H9 (cell line): Measurements from ENCODE around the gene STAB1. TPM values are rescaled to one million over a fixed set of nuclear protein-coding genes. Genes with fewer than 3 reads are reported as not detected.

Experiments used
- DNase-seq: peaks from one replicate; pipeline ENCODE4 v3.0.0-alpha.2; 2017
- H2AFZ ChIP-seq: one replicate; pipeline ENCODE4 v1.6.1; 2013; ENCODE audit warnings: mild to moderate bottlenecking, low read length, control low read depth, moderate library complexity
- H2AK5ac ChIP-seq: 2 replicates; pipeline ENCODE4 v1.6.1; 2013; ENCODE audit warnings: low read length, control low read depth, mixed read lengths; ENCODE audit not compliant: insufficient read length
- H2BK120ac ChIP-seq: one replicate; pipeline ENCODE4 v1.6.1; 2013; ENCODE audit warnings: low read depth, mild to moderate bottlenecking, low read length, control low read depth, inconsistent platforms; ENCODE audit not compliant: poor library complexity, severe bottlenecking
- H2BK12ac ChIP-seq: 2 replicates; pipeline ENCODE4 v1.6.1; 2013; ENCODE audit warnings: low read length, control low read depth, mixed read lengths, low read depth; ENCODE audit not compliant: insufficient read length
- H2BK15ac ChIP-seq: 2 replicates; pipeline ENCODE4 v1.6.1; 2013; ENCODE audit warnings: low read depth, low read length, control low read depth
- H2BK20ac ChIP-seq: one replicate; pipeline ENCODE4 v1.6.1; 2013; ENCODE audit warnings: low read depth, mild to moderate bottlenecking, low read length, control low read depth, inconsistent platforms; ENCODE audit not compliant: poor library complexity, severe bottlenecking
- H2BK5ac ChIP-seq: 2 replicates; pipeline ENCODE4 v1.6.1; 2013; ENCODE audit warnings: low read length, control low read depth, mixed read lengths; ENCODE audit not compliant: insufficient read length
- H3K14ac ChIP-seq: 2 replicates; pipeline ENCODE4 v1.6.1; 2013; ENCODE audit warnings: low read length, control low read depth; ENCODE audit not compliant: insufficient read depth
- H3K18ac ChIP-seq: 2 replicates; pipeline ENCODE4 v1.6.1; 2013; ENCODE audit warnings: low read depth, mild to moderate bottlenecking, mixed read lengths, low read length, control low read depth; ENCODE audit not compliant: insufficient read length
- H3K23ac ChIP-seq: 2 replicates; pipeline ENCODE4 v1.6.1; 2013; ENCODE audit warnings: low read length, control low read depth, mixed read lengths, low read depth; ENCODE audit not compliant: insufficient read length
- H3K23me2 ChIP-seq: 2 replicates; pipeline ENCODE4 v1.6.1; 2013; ENCODE audit warnings: low read depth, mild to moderate bottlenecking, mixed read lengths, low read length, control low read depth; ENCODE audit not compliant: insufficient read length, poor library complexity, severe bottlenecking
- H3K27ac ChIP-seq: 2 replicates; pipeline ENCODE4 v1.5.1; 2013; ENCODE audit warnings: low read length, control low read depth, mixed read lengths, low read depth; ENCODE audit not compliant: insufficient read length
- H3K27me3 ChIP-seq: 2 replicates; pipeline ENCODE4 v1.6.1; 2013; ENCODE audit warnings: low read length, control low read depth, inconsistent platforms; ENCODE audit not compliant: insufficient read depth
- H3K4ac ChIP-seq: 2 replicates; pipeline ENCODE4 v1.6.1; 2013; ENCODE audit warnings: low read depth, mild to moderate bottlenecking, control low read depth, inconsistent platforms, low read length, moderate library complexity
- H3K4me1 ChIP-seq: 2 replicates; pipeline ENCODE4 v1.6.1; 2013; ENCODE audit warnings: low read length, control low read depth, inconsistent platforms; ENCODE audit not compliant: insufficient read depth
- H3K4me2 ChIP-seq: 2 replicates; pipeline ENCODE4 v1.6.1; 2013; ENCODE audit warnings: low read length, control low read depth, mixed read lengths; ENCODE audit not compliant: insufficient read length, insufficient read depth
- H3K56ac ChIP-seq: 2 replicates; pipeline ENCODE4 v1.6.1; 2013; ENCODE audit warnings: low read depth, mild to moderate bottlenecking, mixed read lengths, low read length, control low read depth; ENCODE audit not compliant: insufficient read length
- H3K79me1 ChIP-seq: 2 replicates; pipeline ENCODE4 v1.6.1; 2013; ENCODE audit warnings: low read depth, mild to moderate bottlenecking, moderate library complexity, low read length, control low read depth, inconsistent platforms; ENCODE audit not compliant: insufficient read depth, poor library complexity, severe bottlenecking
- H3K79me2 ChIP-seq: 2 replicates; pipeline ENCODE4 v1.6.1; 2013; ENCODE audit warnings: low read length, control low read depth, inconsistent platforms; ENCODE audit not compliant: insufficient read depth
- H3K9ac ChIP-seq: 2 replicates; pipeline ENCODE4 v1.6.1; 2013; ENCODE audit warnings: low read length, control low read depth, mixed read lengths; ENCODE audit not compliant: insufficient read length; ENCODE audit errors: extremely low read depth
- H3K9me3 ChIP-seq: one replicate; pipeline ENCODE4 v1.6.1; 2013; ENCODE audit warnings: low read depth, low read length, inconsistent platforms; ENCODE audit not compliant: control insufficient read depth
- H3T11ph ChIP-seq: one replicate; pipeline ENCODE4 v1.6.1; 2013; ENCODE audit warnings: mild to moderate bottlenecking, low read length, control low read depth, inconsistent platforms
- H4K20me1 ChIP-seq: one replicate; pipeline ENCODE4 v1.6.1; 2013; ENCODE audit not compliant: control insufficient read depth, insufficient read length, insufficient read depth
- H4K5ac ChIP-seq: 2 replicates; pipeline ENCODE4 v1.6.1; 2013; ENCODE audit warnings: low read depth, mild to moderate bottlenecking, mixed read lengths, low read length, control low read depth; ENCODE audit not compliant: insufficient read length
- H4K8ac ChIP-seq: replicated peaks from 2 replicates; pipeline ENCODE4 v1.6.1; 2013; ENCODE audit warnings: low read length, control low read depth, mixed read lengths, low read depth; ENCODE audit not compliant: insufficient read length
- H4K91ac ChIP-seq: 2 replicates; pipeline ENCODE4 v1.6.1; 2013; ENCODE audit warnings: low read depth, mild to moderate bottlenecking, moderate library complexity, mixed read lengths, low read length, control low read depth; ENCODE audit not compliant: insufficient read length
- H3K27ac Mint-ChIP-seq, 3 experiments: 2 replicates in 2 of 3; 3 replicates in 1 of 3; pipeline ENCODE4 v1.8.0; 2020 to 2021; ENCODE audit warnings: mixed read lengths in 3 of 3, mild to moderate bottlenecking in 1 of 3, moderate library complexity in 1 of 3
- H3K27me3 Mint-ChIP-seq: 2 replicates; pipeline ENCODE4 v1.8.0; 2021; ENCODE audit warnings: low read depth, mild to moderate bottlenecking, moderate library complexity, mixed read lengths
- H3K36me3 Mint-ChIP-seq, 3 experiments: 2 replicates in 2 of 3; 3 replicates in 1 of 3; pipeline ENCODE4 v1.8.0; 2020 to 2021; ENCODE audit warnings: low read depth in 3 of 3, mixed read lengths in 3 of 3; ENCODE audit not compliant: insufficient read depth in 1 of 3
- H3K4me1 Mint-ChIP-seq, 2 experiments: 2 replicates each; pipeline ENCODE4 v1.8.0; 2020; ENCODE audit warnings: mixed read lengths in 2 of 2
- H3K4me3 Mint-ChIP-seq, 2 experiments: 2 replicates in 1 of 2; 3 replicates in 1 of 2; pipeline ENCODE4 v1.8.0; 2020 to 2021; ENCODE audit warnings: mild to moderate bottlenecking in 2 of 2, mixed read lengths in 2 of 2, moderate library complexity in 1 of 2
- H3K9me3 Mint-ChIP-seq, 2 experiments: 2 replicates in 1 of 2; 3 replicates in 1 of 2; pipeline ENCODE4 v1.8.0; 2020; ENCODE audit warnings: mild to moderate bottlenecking in 2 of 2, mixed read lengths in 2 of 2, moderate library complexity in 1 of 2
- WGBS: extraction: QIAGEN DNeasy Blood & Tissue Kit; methylation state at CpG from one replicate; pipeline ENCODE4 v1.1.7; 2013; ENCODE audit warnings: missing lambda C conversion rate, low lambda C conversion rate, mixed read lengths; ENCODE audit not compliant: insufficient read length; ENCODE audit errors: extremely low coverage; 5-methylcytosine and 5-hydroxymethylcytosine counted together
- total RNA-seq: library from RNA; stranded (reverse); gene quantifications from 2 replicates; pipeline ENCODE4 v1.2.1, GENCODE V29; 2021
- TF ChIP-seq, protein P1 (sequence below): fragments of 200-600 bp; sonication (generic); conservative IDR thresholded peaks from 3 replicates; pipeline ENCODE4 v1.8.0; 2021; ENCODE audit warnings: antibody characterized with exemption, mild to moderate bottlenecking

Gene STAB1
- total RNA-seq, 1 experiment from 2014 or later, result 1.5 TPM

DNA sequence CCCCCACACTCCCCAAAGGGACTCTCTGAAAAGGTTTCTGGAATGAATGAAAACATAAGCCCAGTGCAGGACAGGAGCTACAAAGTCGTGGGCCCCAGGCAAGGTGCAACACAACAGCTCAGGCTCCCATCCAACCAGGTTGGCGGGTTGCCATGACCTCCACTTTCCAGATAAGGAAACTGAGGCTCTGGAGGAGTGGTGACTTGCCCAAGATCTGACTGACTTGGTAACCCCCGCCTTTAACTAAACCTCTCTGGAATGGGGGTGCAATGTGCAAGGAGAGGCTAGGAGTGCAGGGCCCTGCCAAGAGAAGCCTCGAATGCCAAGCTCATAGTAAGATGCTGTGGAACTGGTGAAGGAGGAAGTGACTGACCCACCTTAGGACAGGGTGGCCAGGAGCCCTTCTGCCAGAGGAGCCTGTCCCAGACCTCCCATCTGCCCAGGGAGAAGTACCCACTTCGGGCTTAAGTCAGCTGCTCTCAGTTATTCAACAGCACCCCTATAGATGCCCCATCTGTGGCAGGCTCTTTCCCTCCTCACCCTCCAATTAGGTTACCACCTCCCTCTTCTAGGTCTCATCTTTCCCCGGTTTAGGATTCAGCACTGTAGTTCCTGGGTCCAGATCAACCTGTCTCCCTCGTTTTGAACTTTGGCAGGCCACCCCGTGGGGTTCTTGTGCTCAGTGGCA is 40.7 kb upstream of the STAB1 start:
- WGBS, result no CpG with 5 or more reads among the region's 8 CpGs
- H4K91ac ChIP-seq, result no peak overlapping the region

More for the DNA sequence above, 40.7 kb upstream of the STAB1 start:
- H2BK20ac ChIP-seq, result no peak overlapping the region
- no peak overlapping the region for H3K9ac ChIP-seq
- TF ChIP-seq, protein P1, sequence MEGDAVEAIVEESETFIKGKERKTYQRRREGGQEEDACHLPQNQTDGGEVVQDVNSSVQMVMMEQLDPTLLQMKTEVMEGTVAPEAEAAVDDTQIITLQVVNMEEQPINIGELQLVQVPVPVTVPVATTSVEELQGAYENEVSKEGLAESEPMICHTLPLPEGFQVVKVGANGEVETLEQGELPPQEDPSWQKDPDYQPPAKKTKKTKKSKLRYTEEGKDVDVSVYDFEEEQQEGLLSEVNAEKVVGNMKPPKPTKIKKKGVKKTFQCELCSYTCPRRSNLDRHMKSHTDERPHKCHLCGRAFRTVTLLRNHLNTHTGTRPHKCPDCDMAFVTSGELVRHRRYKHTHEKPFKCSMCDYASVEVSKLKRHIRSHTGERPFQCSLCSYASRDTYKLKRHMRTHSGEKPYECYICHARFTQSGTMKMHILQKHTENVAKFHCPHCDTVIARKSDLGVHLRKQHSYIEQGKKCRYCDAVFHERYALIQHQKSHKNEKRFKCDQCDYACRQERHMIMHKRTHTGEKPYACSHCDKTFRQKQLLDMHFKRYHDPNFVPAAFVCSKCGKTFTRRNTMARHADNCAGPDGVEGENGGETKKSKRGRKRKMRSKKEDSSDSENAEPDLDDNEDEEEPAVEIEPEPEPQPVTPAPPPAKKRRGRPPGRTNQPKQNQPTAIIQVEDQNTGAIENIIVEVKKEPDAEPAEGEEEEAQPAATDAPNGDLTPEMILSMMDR, result no peak
- no peak overlapping the region for H3K4me2 ChIP-seq
- peaks cover 4% of the 10 kb centered on the region for H3K23me2 ChIP-seq
- no peak overlapping the region for H3K4ac ChIP-seq
- H2BK5ac ChIP-seq, result no peak overlapping the region
- H3K4me1 ChIP-seq, result no peaks in the 10 kb centered on the region; the same call in 1 of the 2 replicates
- no peak overlapping the region for H2BK120ac ChIP-seq
- no peak overlapping the region for H3K23ac ChIP-seq
- Mint-ChIP-seq H3K27me3 (no peaks in the 10 kb centered on the region; the same call in 1 of the 2 replicates), H3K4me1 (peaks cover 38 to 59% of the 10 kb centered on the region in 2 experiments), H3K27ac (peak overlapping the region in 2 of 3 experiments; percentile 24 to 89; a peak in 2 of 7 replicates), H3K9me3 (no peaks in the 10 kb centered on the region), H3K36me3 (peaks cover 14 to 24% (median 24%) of the 10 kb centered on the region in 3 experiments), H3K4me3 (peak overlapping the region; percentile 89 to 96)
- H4K8ac ChIP-seq, result no peak overlapping the region
- no peak overlapping the region for H3K18ac ChIP-seq
- H3T11ph ChIP-seq, result no peak overlapping the region
- peaks cover 4% of the 10 kb centered on the region; the same call in 1 of the 2 replicates for H3K79me2 ChIP-seq
- no peaks in the 10 kb centered on the region for H4K20me1 ChIP-seq
- H4K5ac ChIP-seq, result no peak overlapping the region
- no peak overlapping the region for H2AFZ ChIP-seq
- no peak overlapping the region for H3K14ac ChIP-seq
- H3K79me1 ChIP-seq, result peaks cover 5% of the 10 kb centered on the region
- H2BK12ac ChIP-seq, result no peak overlapping the region
- peak; percentile 13 for DNase-seq
- no peaks in the 10 kb centered on the region for H3K9me3 ChIP-seq
- H3K56ac ChIP-seq, result no peak overlapping the region
- no peak overlapping the region for H2BK15ac ChIP-seq
- H3K27me3 ChIP-seq, result no peaks in the 10 kb centered on the region
- no peak overlapping the region for H3K27ac ChIP-seq
- no peak overlapping the region for H2AK5ac ChIP-seq
